Endothelial cell (in vitro differentiated cells): ENCODE results near the gene SLC13A2. TPM values are rescaled to one million over a fixed set of nuclear protein-coding genes. Genes with fewer than 3 reads are reported as not detected.
A peak's percentile ranks its signal among the peaks of the same experiment; 100 is the strongest.

Source experiments
- DNase-seq: peaks from one replicate; pipeline ENCODE4 v3.0.0; 2021; ENCODE audit warnings: low spot score
- H3K27ac Mint-ChIP-seq: one replicate; pipeline ENCODE4 v1.8.0; 2021; ENCODE audit warnings: mixed read lengths, inconsistent platforms; ENCODE audit not compliant: unreplicated experiment
- H3K27me3 Mint-ChIP-seq: one replicate; pipeline ENCODE4 v1.8.0; 2021; ENCODE audit warnings: mild to moderate bottlenecking, moderate library complexity, mixed read lengths, inconsistent platforms; ENCODE audit not compliant: unreplicated experiment
- H3K36me3 Mint-ChIP-seq: one replicate; pipeline ENCODE4 v1.8.0; 2021; ENCODE audit warnings: mild to moderate bottlenecking, low read depth, mixed read lengths, inconsistent platforms; ENCODE audit not compliant: unreplicated experiment
- H3K4me1 Mint-ChIP-seq: one replicate; pipeline ENCODE4 v1.8.0; 2021; ENCODE audit warnings: mild to moderate bottlenecking, mixed read lengths, inconsistent platforms; ENCODE audit not compliant: unreplicated experiment
- H3K4me3 Mint-ChIP-seq: one replicate; pipeline ENCODE4 v1.8.0; 2021; ENCODE audit warnings: mild to moderate bottlenecking, mixed read lengths, inconsistent platforms; ENCODE audit not compliant: unreplicated experiment
- H3K9me3 Mint-ChIP-seq: one replicate; pipeline ENCODE4 v1.8.0; 2021; ENCODE audit warnings: mixed read lengths, inconsistent platforms; ENCODE audit not compliant: unreplicated experiment
- total RNA-seq: library from RNA; stranded (reverse); fragmentation: NEBNext Ultra II Directional; extraction: Animal tissue kit (Norgen Biotek cat#: 25700); gene quantifications from one replicate; pipeline ENCODE4 v1.2.1, GENCODE V29; 2021; ENCODE audit not compliant: unreplicated experiment
- TF ChIP-seq, protein P1 (sequence below): fragments of 200-600 bp; sonication (generic); IDR thresholded peaks from one replicate; pipeline ENCODE4 v1.5.0; 2021; ENCODE audit warnings: antibody characterized with exemption; ENCODE audit not compliant: unreplicated experiment

Gene SLC13A2
- total RNA-seq, 1 donor from 2014 or later, result not detected

DNA sequence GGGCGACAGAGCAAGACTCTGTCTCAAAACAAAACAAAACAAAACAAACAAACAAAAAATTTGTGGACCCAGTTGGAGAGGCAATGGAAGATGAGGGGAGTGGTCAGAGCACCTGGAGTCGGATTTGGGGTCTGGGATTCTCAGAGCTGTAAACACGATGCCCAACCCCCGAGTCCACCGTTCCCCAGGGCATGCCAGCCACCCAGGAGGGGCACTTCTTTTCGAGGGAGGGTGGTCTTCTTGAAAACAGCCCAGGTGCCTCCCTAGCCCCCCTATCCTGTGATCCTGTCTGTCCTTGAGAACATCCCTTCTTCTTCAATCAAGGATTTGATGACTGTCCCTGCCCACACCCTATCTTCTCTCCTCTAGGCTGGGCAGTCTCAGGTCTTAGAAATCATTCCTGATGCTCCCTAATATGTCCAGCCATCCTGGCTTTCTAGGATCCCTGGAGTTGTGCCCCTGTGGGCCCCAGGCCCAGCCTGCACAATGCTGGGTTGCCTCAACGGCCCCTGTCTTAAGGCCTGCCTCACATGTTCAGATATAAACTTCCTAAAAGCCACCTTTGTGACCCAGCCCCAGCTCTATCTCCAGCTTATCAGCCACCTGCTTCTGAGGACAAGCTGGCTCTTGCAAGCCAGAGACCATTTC lies 3.1 kb upstream of the SLC13A2 start:
- no peaks in the 10 kb centered on the region for H3K9me3 Mint-ChIP-seq
- peaks cover 12% of the 10 kb centered on the region for H3K27me3 Mint-ChIP-seq
- H3K4me1 Mint-ChIP-seq, result peaks cover 21% of the 10 kb centered on the region
- peaks cover 3% of the 10 kb centered on the region for H3K36me3 Mint-ChIP-seq
- no peak overlapping the region for H3K27ac Mint-ChIP-seq
- H3K4me3 Mint-ChIP-seq, result no peak overlapping the region
- TF ChIP-seq, protein P1, sequence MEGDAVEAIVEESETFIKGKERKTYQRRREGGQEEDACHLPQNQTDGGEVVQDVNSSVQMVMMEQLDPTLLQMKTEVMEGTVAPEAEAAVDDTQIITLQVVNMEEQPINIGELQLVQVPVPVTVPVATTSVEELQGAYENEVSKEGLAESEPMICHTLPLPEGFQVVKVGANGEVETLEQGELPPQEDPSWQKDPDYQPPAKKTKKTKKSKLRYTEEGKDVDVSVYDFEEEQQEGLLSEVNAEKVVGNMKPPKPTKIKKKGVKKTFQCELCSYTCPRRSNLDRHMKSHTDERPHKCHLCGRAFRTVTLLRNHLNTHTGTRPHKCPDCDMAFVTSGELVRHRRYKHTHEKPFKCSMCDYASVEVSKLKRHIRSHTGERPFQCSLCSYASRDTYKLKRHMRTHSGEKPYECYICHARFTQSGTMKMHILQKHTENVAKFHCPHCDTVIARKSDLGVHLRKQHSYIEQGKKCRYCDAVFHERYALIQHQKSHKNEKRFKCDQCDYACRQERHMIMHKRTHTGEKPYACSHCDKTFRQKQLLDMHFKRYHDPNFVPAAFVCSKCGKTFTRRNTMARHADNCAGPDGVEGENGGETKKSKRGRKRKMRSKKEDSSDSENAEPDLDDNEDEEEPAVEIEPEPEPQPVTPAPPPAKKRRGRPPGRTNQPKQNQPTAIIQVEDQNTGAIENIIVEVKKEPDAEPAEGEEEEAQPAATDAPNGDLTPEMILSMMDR, result no peak
- DNase-seq, result no peak

DNA sequence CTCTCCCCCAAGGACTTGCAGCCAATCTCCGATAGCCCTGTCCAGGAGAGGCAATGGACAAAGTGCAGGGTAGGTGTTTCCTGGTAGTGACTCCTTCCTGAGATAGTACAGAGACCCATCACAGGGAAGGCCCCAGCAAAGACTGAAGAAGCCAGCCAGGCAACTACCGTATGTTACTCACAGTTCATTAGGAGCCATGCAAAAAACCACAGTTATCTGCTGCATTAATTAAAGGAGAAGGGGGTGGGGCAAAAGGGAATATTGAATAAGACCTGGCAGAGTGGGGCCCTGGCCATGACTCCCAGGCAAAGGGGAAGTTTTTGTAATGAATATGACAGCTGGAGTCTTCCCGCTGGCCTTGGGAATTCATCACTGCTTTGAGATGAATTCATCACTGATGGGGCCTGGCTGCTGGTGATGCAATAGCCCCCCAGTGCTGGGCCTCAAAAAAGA lies 2.5 kb upstream of the SLC13A2 start:
- peaks cover 10% of the 10 kb centered on the region for H3K27me3 Mint-ChIP-seq
- no peaks in the 10 kb centered on the region for H3K9me3 Mint-ChIP-seq
- peaks cover 3% of the 10 kb centered on the region for H3K36me3 Mint-ChIP-seq

DNA sequence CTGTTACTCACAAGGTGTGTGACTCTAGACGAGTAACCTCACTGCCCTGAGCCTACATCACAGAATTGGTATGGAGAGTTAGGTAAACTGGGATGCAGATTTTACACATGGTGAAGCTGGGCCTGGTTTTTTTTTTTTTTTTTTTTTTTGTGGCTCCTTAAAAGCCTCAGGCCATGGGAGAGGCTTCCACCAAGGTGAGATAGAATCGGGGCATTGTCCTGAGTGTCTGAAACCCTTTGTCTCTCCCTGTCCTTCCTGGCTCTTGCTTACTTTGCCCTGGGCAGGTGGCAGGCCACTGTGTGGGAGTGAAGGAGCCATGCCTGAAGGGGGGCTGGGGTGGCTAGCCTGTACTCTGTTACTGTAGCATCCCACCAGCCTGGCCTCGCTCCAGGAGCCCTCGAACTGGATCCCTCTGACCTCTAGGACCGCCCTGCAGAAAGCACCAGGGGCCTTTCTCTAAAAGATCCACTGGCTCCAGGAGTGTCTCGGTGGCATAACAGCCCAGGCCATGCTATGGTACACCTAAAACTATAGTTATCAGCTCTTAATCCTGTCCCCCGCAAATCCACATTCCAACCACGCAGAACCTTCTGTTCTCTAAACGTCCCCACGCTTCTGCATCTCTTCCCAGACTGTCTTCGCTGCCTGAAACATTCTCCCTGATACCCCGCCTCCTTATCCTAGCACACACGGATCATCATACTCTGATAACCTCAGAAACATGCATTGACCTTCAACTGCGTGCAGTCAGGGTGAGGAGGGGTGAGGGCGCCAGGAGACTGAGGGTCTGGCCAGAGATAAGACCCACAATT lies 1.7 kb upstream of the SLC13A2 start:
- Mint-ChIP-seq H3K36me3 (peaks cover 3% of the 10 kb centered on the region), H3K4me3 (no peak overlapping the region), H3K27ac (no peak overlapping the region), H3K9me3 (no peaks in the 10 kb centered on the region), H3K4me1 (peaks cover 35% of the 10 kb centered on the region), H3K27me3 (peaks cover 10% of the 10 kb centered on the region)
- TF ChIP-seq, protein P1, result no peak
- no peak for DNase-seq

More for the DNA sequence above, 2.5 kb upstream of the SLC13A2 start:
- Mint-ChIP-seq H3K4me1 (peaks cover 27% of the 10 kb centered on the region), H3K27ac (no peak overlapping the region), H3K4me3 (no peak overlapping the region)
- DNase-seq, result no peak
- TF ChIP-seq, protein P1, result no peak

DNA sequence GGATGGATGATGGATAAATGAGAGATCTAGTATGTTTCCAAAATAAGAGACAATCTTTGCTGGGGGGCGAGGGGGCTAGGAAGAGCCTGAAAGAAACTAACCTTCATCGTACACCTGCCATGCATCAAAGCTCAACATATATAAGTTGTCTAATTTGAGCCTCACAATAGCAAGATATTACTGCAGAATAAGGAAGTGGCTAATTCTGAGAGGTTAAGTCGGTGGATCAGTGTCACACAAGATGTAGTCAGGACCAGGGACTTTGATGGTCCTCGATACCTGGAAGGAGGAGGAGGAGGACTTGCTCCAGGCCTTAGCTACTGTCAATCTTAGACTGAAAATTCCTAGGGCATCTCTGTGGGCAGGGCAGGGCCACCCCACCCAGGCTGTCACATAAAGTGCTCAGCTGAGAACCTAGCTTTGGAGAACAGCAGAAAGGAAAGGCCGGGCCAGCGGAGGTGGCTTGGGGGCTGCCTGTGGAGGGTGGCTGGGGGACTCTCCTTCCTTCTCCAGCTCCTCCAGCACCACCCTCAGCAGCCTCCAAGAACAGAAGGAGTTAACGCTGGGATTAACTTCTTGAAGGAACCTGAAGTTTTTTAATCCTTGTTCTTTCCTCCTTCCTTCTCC lies 460 bp upstream of the SLC13A2 start:
- peaks cover 3% of the 10 kb centered on the region for H3K36me3 Mint-ChIP-seq
- H3K4me1 Mint-ChIP-seq, result peaks cover 35% of the 10 kb centered on the region
- H3K27me3 Mint-ChIP-seq, result peaks cover 10% of the 10 kb centered on the region
- H3K4me3 Mint-ChIP-seq, result peak overlapping the region; percentile 29
- DNase-seq, result no peak
- H3K27ac Mint-ChIP-seq, result peak overlapping the region; percentile 27
- H3K9me3 Mint-ChIP-seq, result no peaks in the 10 kb centered on the region
- TF ChIP-seq, protein P1, result no peak
